KG1 (cell line): ENCODE results near the gene CKAP2L.
"Not testable (repeated sequence)": the region's sequence is repeated elsewhere in the genome, so short reads cannot be mapped to it uniquely, and the experiment has no call there.

Experiments
- DNase-seq: peaks from one replicate; lab custom pipeline; 2025; lab: John Stamatoyannopoulos, UW

The CKAP2L gene

GRCh38 chr2:112706947-112707346 lies 57.5 kb downstream of the CKAP2L start:
- DNase-seq: not testable (repeated sequence)

GRCh38 chr2:112706170-112706664 lies 58.2 kb downstream of the CKAP2L start:
- DNase-seq: peak; percentile 54

GRCh38 chr2:112705575-112705974 lies 58.8 kb downstream of the CKAP2L start:
- DNase-seq: no peak

GRCh38 chr2:112703684-112704083 lies 60.7 kb downstream of the CKAP2L start:
- DNase-seq: no peak

GRCh38 chr2:112701052-112701451 lies 63.4 kb downstream of the CKAP2L start:
- no peak for DNase-seq

GRCh38 chr2:112699984-112700667 lies 64.3 kb downstream of the CKAP2L start:
- DNase-seq: peak; percentile 78

GRCh38 chr2:112698834-112699515 lies 65.4 kb downstream of the CKAP2L start:
- no peak for DNase-seq

- DNase-seq: no peak
These were observed 70.2 kb downstream of the CKAP2L start for GRCh38 chr2:112694182-112694581.

GRCh38 chr2:112693596-112693995 lies 70.8 kb downstream of the CKAP2L start:
- no peak for DNase-seq

- no peak for DNase-seq
These were observed 71.5 kb downstream of the CKAP2L start for GRCh38 chr2:112692918-112693317.

- DNase-seq: no peak
These were observed 71.9 kb downstream of the CKAP2L start for GRCh38 chr2:112692495-112692911.

GRCh38 chr2:112691881-112692281 lies 72.5 kb downstream of the CKAP2L start:
- no peak for DNase-seq

GRCh38 chr2:112690853-112691401 lies 73.5 kb downstream of the CKAP2L start:
- DNase-seq: no peak

GRCh38 chr2:112688086-112688880 lies 76.1 kb downstream of the CKAP2L start:
- no peak for DNase-seq

GRCh38 chr2:112687522-112687921 lies 76.9 kb downstream of the CKAP2L start:
- no peak for DNase-seq
